GM19467 (cell line): Measurements from ENCODE around the gene ACP3.
"Not testable (repeated sequence)": the region's sequence is repeated elsewhere in the genome, so short reads cannot be mapped to it uniquely, and the experiment has no call there.

Source experiments
- ATAC-seq: cut with Tn5 transposase; IDR thresholded peaks from one replicate; pipeline ENCODE4 v1.9.1; 2021; ENCODE audit warnings: mild to moderate bottlenecking, moderate library complexity; ENCODE audit not compliant: unreplicated experiment

Gene ACP3

GRCh38 chr3:132317229-132317948, at the start of gene ACP3:
Gene ACP3 (plus strand): TSS chr3:132317407. CDS start chr3:132317457, 50 bp downstream.
- peak; percentile 54 for ATAC-seq

DNA sequence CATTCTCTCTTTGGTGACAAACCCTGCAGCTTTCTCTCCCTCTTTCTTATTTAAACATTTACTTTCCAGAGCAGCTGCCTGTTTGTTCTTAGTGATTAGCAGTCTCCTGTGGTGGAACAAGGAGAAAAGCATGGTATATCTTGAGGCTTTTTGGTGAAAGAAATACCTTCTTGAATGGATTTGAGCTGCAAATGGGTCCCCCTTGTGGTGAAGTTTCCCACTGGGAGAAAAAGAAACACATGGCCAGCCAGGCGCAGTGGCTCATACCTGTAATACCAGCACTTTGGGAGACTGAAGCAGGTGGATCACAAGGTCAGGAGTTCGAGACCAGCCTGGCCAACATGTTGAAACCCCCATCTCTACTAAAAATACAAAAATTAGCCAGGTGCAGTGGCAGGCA, 48.3 kb upstream of the ACP3 start:
- ATAC-seq: no peak

GRCh38 chr3:132273036-132273435, 44.2 kb upstream of the ACP3 start:
- ATAC-seq: no peak

DNA sequence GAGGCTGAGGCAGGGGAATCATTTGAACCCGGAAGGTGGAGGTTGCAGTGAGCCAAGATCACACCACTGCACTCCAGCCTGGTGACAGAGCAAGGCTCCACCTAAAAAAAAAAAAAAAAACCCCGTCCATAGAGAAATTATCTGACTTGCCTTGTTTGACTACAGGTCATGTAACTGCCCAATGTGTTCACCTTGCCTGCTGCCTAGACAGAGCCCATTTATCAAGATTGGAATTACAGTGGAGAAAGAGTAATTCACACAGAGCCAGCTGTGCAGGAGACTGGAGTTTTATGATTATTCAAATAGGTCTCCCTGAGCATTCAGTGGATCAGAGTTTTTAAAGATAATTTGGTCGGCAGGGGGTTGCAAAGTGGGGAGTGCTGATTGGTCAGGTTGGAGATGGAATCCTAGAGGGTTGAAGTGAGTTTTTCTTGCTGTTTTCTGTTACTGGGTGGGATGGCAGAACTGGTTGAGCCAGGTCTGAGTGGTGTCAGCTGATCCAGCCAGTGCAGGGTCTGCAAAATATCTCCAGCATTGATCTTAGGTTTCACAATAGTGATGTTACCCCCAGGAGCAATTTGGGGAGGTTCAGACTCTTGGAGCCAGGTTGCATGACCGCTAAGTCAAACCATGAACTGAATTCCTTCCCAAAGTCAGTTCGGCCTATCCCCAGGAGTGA, 40.8 kb upstream of the ACP3 start:
- ATAC-seq: no peak

DNA sequence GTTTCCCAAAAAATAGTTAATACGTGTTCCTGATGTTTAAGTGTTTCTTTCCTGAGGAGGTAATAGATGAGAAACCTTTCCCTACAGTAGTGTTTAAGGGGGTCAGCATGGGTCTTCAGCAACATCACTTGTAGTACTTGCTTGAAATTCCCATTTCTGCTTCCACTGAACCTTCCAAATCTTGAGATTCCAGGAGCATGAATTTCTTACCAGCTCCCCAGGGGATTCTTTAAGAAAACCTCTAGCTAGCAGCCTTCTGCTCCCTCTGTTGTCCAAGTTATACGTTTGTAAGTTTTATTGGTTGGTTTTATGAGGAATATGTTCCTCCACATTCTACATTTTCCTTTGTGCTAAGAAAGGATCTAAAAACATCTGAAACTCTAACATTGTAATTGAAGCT, 38.2 kb upstream of the ACP3 start:
- ATAC-seq: no peak

DNA sequence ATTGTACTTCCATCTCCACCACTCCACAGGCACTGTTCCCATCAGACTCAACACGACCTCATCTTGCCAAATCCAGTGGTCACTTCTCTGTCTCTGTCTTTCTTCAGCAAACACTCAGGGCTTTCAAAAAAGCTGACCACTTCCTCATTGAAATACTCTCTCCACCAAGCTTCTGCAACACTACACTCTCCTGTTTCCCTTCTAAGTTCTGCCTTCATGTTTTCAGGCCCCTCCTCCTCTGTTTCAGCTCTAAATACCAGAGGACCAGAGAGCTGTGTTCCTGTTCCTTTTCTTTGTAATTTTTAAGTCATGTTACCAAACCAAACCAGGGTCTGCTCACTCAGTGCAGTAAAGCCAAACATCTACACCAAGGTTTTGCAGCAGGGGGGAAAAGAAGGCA, 33.8 kb upstream of the ACP3 start:
- no peak for ATAC-seq

DNA sequence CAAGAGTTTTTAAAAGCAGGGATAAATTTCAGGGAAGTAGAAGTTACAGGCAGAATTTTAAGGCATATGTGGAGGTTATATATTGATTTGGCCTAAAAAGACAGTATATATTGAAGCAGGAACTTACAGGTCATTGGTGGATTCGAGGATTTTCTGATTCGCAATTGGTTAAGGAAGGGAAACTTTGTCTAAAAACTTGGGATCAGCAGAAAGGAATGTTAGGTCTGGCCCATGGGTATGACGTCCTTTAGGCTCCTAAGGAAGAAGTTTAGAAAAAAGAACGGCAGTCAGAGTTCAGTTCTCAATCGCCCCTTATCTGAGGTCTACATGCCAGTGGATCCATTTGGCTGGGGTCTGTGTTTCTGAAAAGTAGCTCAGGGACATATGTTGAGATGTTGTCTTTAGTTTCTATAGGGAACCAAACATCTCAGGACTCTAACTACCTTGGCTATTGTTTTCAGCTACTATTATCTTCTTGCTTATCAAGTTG, 33.2 kb upstream of the ACP3 start:
- ATAC-seq: no peak

DNA sequence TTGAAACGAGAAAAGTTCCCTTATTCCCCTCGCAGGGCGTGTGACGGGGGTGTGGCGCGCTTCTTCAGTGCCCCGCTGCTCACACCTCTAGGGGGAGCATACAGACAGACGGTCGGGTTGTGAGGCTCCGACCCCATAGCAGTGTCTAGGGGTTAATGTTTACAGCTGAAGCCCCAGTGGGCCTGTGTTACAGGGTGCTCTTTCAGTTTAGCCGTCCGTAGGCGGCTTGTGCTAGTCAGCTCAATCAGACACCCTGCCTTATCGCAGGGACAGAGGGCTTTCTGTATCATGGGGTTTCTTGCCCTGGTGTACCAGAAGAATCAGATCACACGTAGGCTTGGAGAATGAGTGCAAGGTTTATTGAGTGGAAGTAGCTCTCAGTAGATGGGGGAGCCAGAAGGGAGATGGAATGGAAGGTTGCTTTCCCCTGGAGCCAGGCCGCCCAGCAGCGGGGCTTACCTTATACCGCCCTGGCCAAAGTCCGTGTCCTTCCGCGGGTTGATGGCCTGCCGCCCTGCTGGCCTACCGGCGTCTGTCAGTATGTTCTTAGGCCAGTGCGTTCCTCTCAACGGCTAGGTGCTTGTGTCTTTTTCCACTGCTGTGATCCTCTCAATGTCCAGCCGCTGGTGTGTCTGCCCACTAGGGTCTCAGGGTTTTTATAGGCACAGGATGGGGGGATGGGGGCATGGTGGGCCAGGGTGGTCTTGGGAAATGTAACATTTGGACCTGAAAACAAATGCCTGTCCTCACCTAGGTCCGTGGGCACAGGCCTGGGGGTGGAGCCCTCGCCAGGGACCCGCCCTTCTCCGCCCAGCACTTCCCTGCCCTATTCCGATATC, 32.2 kb upstream of the ACP3 start:
- ATAC-seq: no peak

GRCh38 chr3:132285620-132285945, 31.6 kb upstream of the ACP3 start:
- no peak for ATAC-seq

- no peak for ATAC-seq
Observed at GRCh38 chr3:132286035-132286434, 31.2 kb upstream of the ACP3 start.

DNA sequence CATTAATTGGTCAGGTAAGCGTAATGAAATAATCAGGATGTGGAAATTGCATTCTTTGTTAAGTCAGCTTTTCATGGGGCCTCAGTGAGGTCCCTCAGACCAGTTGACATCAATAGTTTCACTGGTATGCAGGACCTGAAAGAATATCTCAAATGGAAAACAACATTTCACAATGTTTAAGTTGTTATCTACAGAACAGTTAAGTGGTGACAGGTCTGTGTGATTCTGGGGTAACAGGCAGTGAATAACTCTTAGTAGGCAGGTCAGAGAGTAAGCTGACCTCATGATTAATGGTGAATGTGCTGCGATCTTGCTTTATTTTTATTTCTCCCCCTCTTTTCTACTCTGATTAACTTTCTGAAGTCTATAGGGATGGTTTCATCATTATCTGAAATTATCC, 28.9 kb upstream of the ACP3 start:
- no peak for ATAC-seq

GRCh38 chr3:132289316-132289715, 27.9 kb upstream of the ACP3 start:
- ATAC-seq: no peak

GRCh38 chr3:132290833-132291232, 26.4 kb upstream of the ACP3 start:
- no peak for ATAC-seq

DNA sequence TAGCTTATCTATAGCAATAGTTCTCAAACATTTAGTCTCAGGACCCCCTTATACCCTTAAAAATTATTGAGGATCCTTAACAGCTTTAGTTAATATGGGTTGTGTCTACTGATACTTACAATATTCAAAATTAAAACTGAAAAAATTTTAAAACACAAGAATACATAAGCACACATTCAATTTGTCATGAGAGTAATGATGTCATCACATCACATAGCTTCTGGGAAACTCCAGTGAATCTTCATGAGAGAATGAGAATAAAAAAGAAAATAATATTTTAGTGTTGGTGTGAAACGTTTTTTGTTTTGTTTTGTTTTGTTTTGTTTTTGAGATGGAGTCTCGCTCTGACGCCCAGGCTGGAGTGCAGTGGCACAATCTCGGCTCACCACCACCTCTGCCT, 25.2 kb upstream of the ACP3 start:
- ATAC-seq: no peak

GRCh38 chr3:132293251-132293650, 24.0 kb upstream of the ACP3 start:
- ATAC-seq: no peak

DNA sequence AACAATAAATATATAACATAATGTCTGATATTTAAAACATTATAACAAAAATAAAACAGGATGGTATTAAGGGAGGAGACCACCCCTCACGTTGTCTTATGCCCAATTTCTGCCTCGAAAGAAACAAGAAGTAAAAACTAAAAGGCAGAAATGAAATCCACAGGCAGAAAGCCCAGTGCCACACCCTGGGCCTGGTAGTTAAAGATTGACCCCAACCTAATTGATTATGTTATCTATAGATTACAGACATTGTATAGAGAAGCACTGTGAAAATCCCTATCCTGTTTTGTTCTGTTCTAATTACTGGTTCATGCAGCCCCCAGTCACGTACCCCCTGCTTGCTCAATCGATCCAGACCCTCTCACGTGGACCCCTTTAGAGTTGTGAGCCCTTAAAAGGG, 22.3 kb upstream of the ACP3 start:
- no peak for ATAC-seq

DNA sequence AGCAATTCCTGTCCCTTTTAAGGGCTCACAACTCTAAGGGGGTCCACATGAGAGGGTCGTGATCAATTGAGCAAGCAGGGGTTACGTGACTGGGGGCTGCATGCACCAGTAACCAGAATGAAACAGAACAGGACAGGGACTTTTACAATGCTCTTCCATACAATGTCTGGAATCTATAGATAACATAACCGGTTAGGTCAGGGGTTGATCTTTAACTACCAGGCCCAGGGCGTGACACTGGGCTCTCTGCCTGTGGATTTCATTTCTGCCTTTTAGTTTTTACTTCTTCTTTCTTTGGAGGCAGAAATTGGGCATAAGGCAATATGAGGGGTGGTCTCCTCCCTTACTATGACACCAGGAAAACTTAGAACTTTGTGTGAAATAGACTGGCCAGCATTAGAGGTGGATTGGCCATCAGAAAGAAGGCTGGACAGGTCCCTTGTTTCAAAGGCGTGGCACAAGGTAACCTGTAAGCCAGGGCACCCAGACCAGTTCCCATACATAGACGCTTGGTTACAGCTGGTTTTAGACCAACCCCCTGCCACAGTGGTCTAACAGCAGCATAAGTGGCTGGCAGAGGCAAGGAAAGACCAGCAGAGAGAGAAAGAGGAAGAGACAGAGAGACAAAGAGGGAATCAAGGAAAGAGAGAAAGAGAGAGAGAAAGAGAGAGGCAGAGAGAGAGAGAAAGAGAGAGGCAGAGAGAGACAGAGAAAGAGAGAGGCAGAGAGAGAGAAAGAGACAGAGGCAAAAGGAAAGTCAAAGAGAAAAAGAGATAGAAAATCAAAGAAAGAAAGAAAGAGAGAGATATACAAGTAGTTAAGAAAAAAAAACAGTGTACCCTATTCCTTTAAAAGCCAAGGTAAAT, 13.6 kb upstream of the ACP3 start:
- not testable (repeated sequence) for ATAC-seq

- not testable (repeated sequence) for ATAC-seq
Observed at GRCh38 chr3:132304351-132304750, 12.9 kb upstream of the ACP3 start.

DNA sequence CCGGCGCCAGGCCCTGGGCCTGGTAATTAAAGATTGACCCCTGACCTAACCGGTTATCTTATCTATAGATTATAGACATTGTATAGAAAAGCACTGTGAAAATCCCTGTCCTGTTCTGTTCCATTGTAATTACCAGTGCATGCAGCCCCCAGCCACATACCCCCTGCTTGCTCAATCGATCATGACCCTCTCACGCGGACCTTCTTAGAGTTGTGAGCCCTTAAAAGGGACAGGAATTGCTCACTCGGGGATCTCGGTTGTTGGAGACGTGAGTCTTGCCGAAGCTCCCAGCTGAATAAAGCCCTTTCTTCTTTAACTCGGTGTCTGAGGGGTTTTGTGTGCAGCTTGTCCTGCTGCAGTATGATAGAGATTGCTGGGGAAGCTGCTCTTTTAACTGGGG, 7.2 kb upstream of the ACP3 start:
- not testable (repeated sequence) for ATAC-seq

DNA sequence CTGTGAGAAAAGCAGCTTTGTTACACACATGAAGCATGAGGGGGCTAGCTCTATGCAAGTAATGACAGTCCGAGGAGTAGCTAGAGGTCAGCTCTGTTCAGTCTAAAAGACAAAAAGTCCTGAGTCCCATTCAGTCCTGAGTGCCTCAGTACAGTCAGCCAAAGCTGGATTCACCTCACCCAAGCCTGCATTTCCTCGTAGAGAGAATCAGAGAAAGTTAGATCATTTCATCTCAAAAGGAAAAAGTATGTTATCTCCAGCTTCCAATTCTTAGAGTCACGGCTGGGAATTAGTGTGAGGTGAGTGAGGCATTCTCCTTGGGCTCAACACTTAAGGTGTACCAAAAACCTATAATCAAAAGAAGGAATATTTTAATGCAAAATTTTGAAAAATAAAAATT, 5.9 kb upstream of the ACP3 start:
- ATAC-seq: no peak

- ATAC-seq: no peak
Observed at GRCh38 chr3:132311841-132312240, 5.4 kb upstream of the ACP3 start.
